ENCODE measurements around the gene PRRC2A. TPM values are rescaled to one million over a fixed set of nuclear protein-coding genes. Genes with fewer than 3 reads are reported as not detected.
A peak's percentile ranks its signal among the peaks of the same experiment; 100 is the strongest.

The PRRC2A gene
- total and polyA plus RNA-seq, 10 donors, result 84.1 to 198 (median 155) TPM

DNA sequence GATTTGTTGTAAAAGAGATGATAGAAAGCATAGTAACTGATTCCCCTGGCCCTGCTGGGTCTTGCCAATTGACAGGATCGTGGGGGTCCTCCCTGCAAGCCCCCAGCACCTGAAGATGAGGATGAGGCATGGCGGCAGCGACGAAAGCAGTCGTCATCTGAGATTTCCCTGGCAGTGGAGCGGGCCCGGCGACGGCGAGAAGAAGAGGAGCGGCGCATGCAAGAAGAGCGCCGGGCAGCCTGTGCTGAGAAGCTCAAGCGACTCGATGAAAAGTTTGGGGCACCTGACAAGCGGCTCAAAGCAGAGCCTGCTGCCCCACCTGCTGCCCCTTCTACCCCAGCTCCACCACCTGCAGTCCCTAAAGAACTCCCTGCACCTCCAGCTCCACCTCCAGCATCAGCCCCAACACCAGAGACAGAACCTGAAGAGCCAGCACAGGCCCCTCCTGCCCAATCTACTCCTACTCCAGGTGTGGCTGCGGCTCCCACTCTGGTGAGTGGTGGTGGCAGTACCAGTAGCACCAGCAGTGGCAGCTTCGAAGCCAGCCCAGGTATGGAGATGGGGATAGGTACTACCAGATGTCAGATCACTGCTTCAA lies 7.3 kb downstream of the PRRC2A start:
- TF ChIP-seq POLR2AphosphoS5 (IDR thresholded peaks at IDR 0.05) (peak in 2 of 3 donors; percentile 40 to 69), POLR2A (IDR thresholded peaks at IDR 0.05) (no peak)
- TF ChIP-seq, protein P1, sequence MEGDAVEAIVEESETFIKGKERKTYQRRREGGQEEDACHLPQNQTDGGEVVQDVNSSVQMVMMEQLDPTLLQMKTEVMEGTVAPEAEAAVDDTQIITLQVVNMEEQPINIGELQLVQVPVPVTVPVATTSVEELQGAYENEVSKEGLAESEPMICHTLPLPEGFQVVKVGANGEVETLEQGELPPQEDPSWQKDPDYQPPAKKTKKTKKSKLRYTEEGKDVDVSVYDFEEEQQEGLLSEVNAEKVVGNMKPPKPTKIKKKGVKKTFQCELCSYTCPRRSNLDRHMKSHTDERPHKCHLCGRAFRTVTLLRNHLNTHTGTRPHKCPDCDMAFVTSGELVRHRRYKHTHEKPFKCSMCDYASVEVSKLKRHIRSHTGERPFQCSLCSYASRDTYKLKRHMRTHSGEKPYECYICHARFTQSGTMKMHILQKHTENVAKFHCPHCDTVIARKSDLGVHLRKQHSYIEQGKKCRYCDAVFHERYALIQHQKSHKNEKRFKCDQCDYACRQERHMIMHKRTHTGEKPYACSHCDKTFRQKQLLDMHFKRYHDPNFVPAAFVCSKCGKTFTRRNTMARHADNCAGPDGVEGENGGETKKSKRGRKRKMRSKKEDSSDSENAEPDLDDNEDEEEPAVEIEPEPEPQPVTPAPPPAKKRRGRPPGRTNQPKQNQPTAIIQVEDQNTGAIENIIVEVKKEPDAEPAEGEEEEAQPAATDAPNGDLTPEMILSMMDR (IDR thresholded peaks at IDR 0.05 in 8 of 11, conservative IDR thresholded peaks at IDR 0.05 in 3 of 11), result no peak
- WGBS, 5 donors, result 96 to 98% (median 97%) methylated on average over 19 of the region's 19 CpGs
- no peaks in the 10 kb centered on the region for H3K9me3 ChIP-seq
- no peaks in the 10 kb centered on the region for H3K27me3 ChIP-seq (replicated peaks in 1 of 7)
- H3K4me3 ChIP-seq, result no peak overlapping the region
- no peak for DNase-seq
- peaks cover 2 to 9% (median 3%) of the 10 kb centered on the region in 6 donors for H3K4me1 ChIP-seq
- H3K27ac ChIP-seq, result no peak overlapping the region
- peaks cover 7 to 100% (median 96%) of the 10 kb centered on the region in 6 donors for H3K36me3 ChIP-seq
- intact Hi-C loops (cut with DNase I; ENCODE audit: low total_unique reads), result no loop called here

DNA sequence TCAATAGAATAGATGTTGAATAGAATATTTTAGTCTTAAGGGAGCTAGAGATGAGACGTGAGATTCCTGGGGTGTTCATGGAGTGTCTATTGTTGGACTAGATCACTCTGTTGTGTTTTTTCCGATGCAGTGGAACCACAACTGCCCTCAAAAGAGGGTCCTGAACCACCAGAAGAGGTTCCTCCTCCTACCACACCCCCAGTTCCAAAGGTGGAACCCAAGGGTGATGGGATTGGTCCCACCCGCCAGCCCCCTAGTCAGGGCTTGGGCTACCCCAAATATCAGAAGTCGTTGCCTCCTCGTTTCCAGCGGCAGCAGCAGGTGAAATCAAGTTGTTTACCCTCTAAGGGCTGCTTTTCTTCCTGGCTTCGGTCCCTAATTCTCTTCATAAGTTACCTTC lies 8.5 kb downstream of the PRRC2A start:
- no peaks in the 10 kb centered on the region for H3K27me3 ChIP-seq (replicated peaks in 1 of 7)
- H3K27ac ChIP-seq, result no peak overlapping the region
- TF ChIP-seq POLR2AphosphoS5 (IDR thresholded peaks at IDR 0.05) (no peak), POLR2A (IDR thresholded peaks at IDR 0.05) (no peak)
- TF ChIP-seq, protein P1 (IDR thresholded peaks at IDR 0.05 in 8 of 11, conservative IDR thresholded peaks at IDR 0.05 in 3 of 11), result no peak
- peaks cover 0 to 6% (median 0%) of the 10 kb centered on the region in 6 donors for H3K4me1 ChIP-seq
- H3K9me3 ChIP-seq, result no peaks in the 10 kb centered on the region
- peaks cover 7 to 100% (median 100%) of the 10 kb centered on the region in 6 donors for H3K36me3 ChIP-seq
- intact Hi-C loops (cut with DNase I; ENCODE audit: low total_unique reads), result no loop called here
- whole genome bisulfite sequencing, 5 donors, result 90 to 95% (median 93%) methylated on average over 7 of the region's 7 CpGs
- H3K4me3 ChIP-seq, result no peak overlapping the region
- no peak for DNase-seq

DNA sequence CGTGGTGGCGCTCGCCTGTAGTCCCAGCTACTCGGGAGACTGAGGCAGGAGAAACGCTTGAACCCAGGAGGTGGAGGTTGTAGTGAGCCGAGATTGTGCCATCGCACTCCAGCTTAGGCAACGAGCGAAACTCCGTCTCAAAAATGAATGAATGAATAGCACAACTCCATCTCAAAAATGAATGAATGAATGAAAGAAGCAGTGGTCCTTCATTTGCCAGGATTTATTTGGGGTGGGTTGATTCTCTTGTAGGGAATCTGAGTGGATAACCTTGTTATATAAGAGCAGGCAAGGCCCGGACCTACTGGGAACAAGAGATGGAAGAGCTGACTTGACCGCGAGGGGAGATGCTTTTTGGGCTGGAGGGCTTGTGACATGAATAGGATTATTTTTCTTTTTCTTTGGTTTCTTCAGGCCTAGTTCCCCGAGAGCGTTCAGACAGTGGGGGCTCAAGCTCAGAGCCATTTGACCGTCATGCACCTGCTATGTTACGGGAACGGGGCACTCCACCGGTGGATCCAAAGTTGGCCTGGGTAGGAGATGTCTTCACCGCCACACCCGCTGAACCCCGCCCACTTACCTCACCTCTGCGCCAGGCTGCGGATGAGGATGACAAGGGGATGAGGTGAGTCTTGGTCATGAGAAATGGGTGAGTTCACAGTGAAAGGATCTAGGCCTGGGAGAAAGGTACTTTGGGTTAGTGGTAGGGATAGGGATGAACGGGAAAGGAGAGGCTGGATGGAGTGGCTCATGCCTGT lies 9.8 kb downstream of the PRRC2A start:
- TF ChIP-seq POLR2AphosphoS5 (IDR thresholded peaks at IDR 0.05), result peak in 2 of 3 donors; percentile 46 to 63
- TF ChIP-seq, protein P1 (IDR thresholded peaks at IDR 0.05 in 8 of 11, conservative IDR thresholded peaks at IDR 0.05 in 3 of 11), result no peak
- TF ChIP-seq POLR2A (IDR thresholded peaks at IDR 0.05), result no peak
- no peak for DNase-seq
- no peak overlapping the region for H3K27ac ChIP-seq
- no peak overlapping the region for H3K4me3 ChIP-seq
- peaks cover 3 to 100% (median 100%) of the 10 kb centered on the region in 6 donors for H3K36me3 ChIP-seq
- WGBS, 5 donors, result 93 to 96% (median 94%) methylated on average over 25 of the region's 25 CpGs
- no peaks in the 10 kb centered on the region for H3K27me3 ChIP-seq (replicated peaks in 1 of 7)
- no peaks in the 10 kb centered on the region for H3K9me3 ChIP-seq
- intact Hi-C loops (cut with DNase I; ENCODE audit: low total_unique reads), result no loop called here
- peaks cover 0 to 6% (median 0%) of the 10 kb centered on the region in 6 donors for H3K4me1 ChIP-seq

DNA sequence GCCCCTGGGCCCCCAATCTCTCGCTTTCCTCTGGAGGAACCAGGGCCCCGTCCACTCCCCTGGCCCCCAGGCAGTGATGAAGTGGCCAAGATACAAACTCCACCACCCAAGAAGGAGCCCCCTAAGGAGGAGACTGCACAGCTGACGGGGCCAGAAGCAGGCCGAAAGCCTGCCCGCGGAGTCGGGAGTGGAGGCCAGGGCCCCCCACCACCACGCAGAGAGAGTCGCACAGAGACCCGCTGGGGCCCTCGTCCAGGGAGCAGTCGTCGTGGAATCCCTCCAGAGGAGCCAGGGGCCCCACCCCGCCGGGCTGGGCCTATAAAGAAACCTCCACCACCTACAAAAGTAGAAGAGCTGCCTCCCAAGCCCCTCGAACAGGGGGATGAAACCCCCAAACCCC lies 10.7 kb downstream of the PRRC2A start:
- H3K4me1 ChIP-seq, result peaks cover 0 to 6% (median 0%) of the 10 kb centered on the region in 6 donors
- intact Hi-C loops (cut with DNase I; ENCODE audit: low total_unique reads), result no loop called here
- no peak overlapping the region for H3K27ac ChIP-seq
- peaks cover 0 to 100% (median 100%) of the 10 kb centered on the region in 6 donors for H3K36me3 ChIP-seq
- H3K9me3 ChIP-seq, result no peaks in the 10 kb centered on the region
- no peak for DNase-seq
- no peaks in the 10 kb centered on the region for H3K27me3 ChIP-seq (replicated peaks in 1 of 7)
- no peak for TF ChIP-seq POLR2A (IDR thresholded peaks at IDR 0.05)
- TF ChIP-seq POLR2AphosphoS5 (IDR thresholded peaks at IDR 0.05), result no peak
- TF ChIP-seq, protein P1 (IDR thresholded peaks at IDR 0.05 in 8 of 11, conservative IDR thresholded peaks at IDR 0.05 in 3 of 11), result no peak
- 88 to 96% (median 92%) methylated on average over 7 to 16 of the region's 16 CpGs for WGBS, 5 donors
- no peak overlapping the region for H3K4me3 ChIP-seq
